HCT116 (cell line): ENCODE measurements around the gene FNDC3B. TPM values are rescaled to one million over a fixed set of nuclear protein-coding genes. Genes with fewer than 3 reads are reported as not detected.

Experiments used
- ATAC-seq: fragments of 200-7000 bp; cut with Tn5 transposase; 2 replicates; pipeline ENCODE4 v1.9.1; 2020; ENCODE audit warnings: mild to moderate bottlenecking, moderate library complexity
- BruUV-seq: library from RNA; stranded (reverse); fragments of 400-500 nt; replicated peaks from 2 replicates; lab custom pipeline; 2021; lab: Mats Ljungman, UMichigan
- CTCF ChIA-PET: fragments of 300-600 bp; sonication (Branson Sonifier 250); formaldehyde crosslinking; loops from one replicate; lab custom pipeline; 2021; ENCODE audit warnings: antibody characterized with exemption; lab: Charles Lee
- POLR2A ChIA-PET: fragments of 300-600, 350-600 bp; sonication (Branson Sonifier 250); formaldehyde crosslinking; loops from one replicate; lab custom pipeline; 2021; ENCODE audit warnings: antibody characterized with exemption; lab: Charles Lee
- RAD21 ChIA-PET, 2 experiments: fragments of 300-600 bp; sonication (Branson Sonifier 250); formaldehyde crosslinking; loops; one replicate each; lab custom pipeline; 2023; ENCODE audit warnings: low total read pairs in 2 of 2; ENCODE audit not compliant: uncharacterized antibody in 2 of 2, unreplicated experiment in 2 of 2, low non-redundant PET in 1 of 2; lab: Charles Lee
- DNase-seq: peaks from one replicate; pipeline ENCODE4 v3.0.0-alpha.2; 2010; ENCODE audit warnings: low read depth, low spot score
- H2AFZ ChIP-seq: fragments of 200-600 bp; shearing (Covaris generic), sonication (generic); 2 replicates; pipeline ENCODE4 v1.6.1; 2017; ENCODE audit warnings: low read depth, mixed run types, mixed read lengths, antibody characterized with exemption, low read length; ENCODE audit not compliant: poor library complexity, severe bottlenecking
- H3K27ac ChIP-seq: 2 replicates; pipeline ENCODE4 v1.5.1; 2012; ENCODE audit warnings: low read depth, low read length
- H3K27me3 ChIP-seq: fragments of 200-600 bp; sonication (generic); 2 replicates; pipeline ENCODE4 v1.6.1; 2016; ENCODE audit warnings: mixed run types, low read length, mixed read lengths; ENCODE audit not compliant: insufficient read depth
- H3K36me3 ChIP-seq, 2 experiments: fragments of 200-500 bp in 1 of 2; fragments of 200-600 bp in 1 of 2; sonication (Bioruptor generic) in 1 of 2; sonication (generic) in 1 of 2; 2 replicates each; pipeline versions ENCODE4 v1.5.1 to v1.6.1; 2014 to 2016; ENCODE audit warnings: low read length in 2 of 2, inconsistent platforms in 1 of 2, mixed read lengths in 1 of 2, mixed run types in 1 of 2; ENCODE audit not compliant: insufficient read depth in 2 of 2, control insufficient read depth in 1 of 2
- H3K4me1 ChIP-seq, 2 experiments: fragments of 200-600 bp in 1 of 2; sonication (generic) in 1 of 2; 2 replicates each; pipeline versions ENCODE4 v1.5.1 to v1.6.1; 2012 to 2017; ENCODE audit warnings: low read length in 2 of 2, inconsistent platforms in 1 of 2, mild to moderate bottlenecking in 1 of 2, mixed read lengths in 1 of 2, mixed run types in 1 of 2, moderate library complexity in 1 of 2; ENCODE audit not compliant: insufficient read depth in 2 of 2, control insufficient read depth in 1 of 2
- H3K4me2 ChIP-seq: fragments of 200-600 bp; sonication (generic); 2 replicates; pipeline ENCODE4 v1.6.1; 2017; ENCODE audit warnings: mixed run types, low read length, mixed read lengths
- H3K4me3 ChIP-seq, 2 experiments: fragments of 200-600 bp in 1 of 2; sonication (generic) in 1 of 2; replicated peaks in 1 of 2; 2 replicates each; pipeline ENCODE4 v1.5.1; 2011 to 2016; ENCODE audit warnings: low read length in 2 of 2, control low read depth in 1 of 2, low read depth in 1 of 2, mild to moderate bottlenecking in 1 of 2, mixed read lengths in 1 of 2, mixed run types in 1 of 2
- H3K79me2 ChIP-seq: fragments of 200-600 bp; sonication (generic); 2 replicates; pipeline ENCODE4 v1.6.1; 2017; ENCODE audit warnings: mild to moderate bottlenecking, mixed run types, low read length, moderate library complexity, mixed read lengths; ENCODE audit not compliant: insufficient read depth
- H3K9ac ChIP-seq: fragments of 200-600 bp; sonication (generic); 2 replicates; pipeline ENCODE4 v1.6.1; 2016; ENCODE audit warnings: low read length, mixed read lengths
- H3K9me2 ChIP-seq: fragments of 200-600 bp; sonication (generic), shearing (Covaris generic); 2 replicates; pipeline ENCODE4 v1.6.1; 2017; ENCODE audit warnings: mixed run types, mild to moderate bottlenecking, moderate library complexity; ENCODE audit not compliant: insufficient read depth
- H3K9me3 ChIP-seq, 2 experiments: fragments of 200-500 bp in 1 of 2; fragments of 200-600 bp in 1 of 2; sonication (Bioruptor generic) in 1 of 2; sonication (generic) in 1 of 2; 2 replicates each; pipeline ENCODE4 v1.6.1; 2014 to 2017; ENCODE audit warnings: low read length in 2 of 2, mixed read lengths in 2 of 2, inconsistent platforms in 1 of 2, low read depth in 1 of 2, mild to moderate bottlenecking in 1 of 2, mixed run types in 1 of 2, moderate library complexity in 1 of 2; ENCODE audit not compliant: control insufficient read depth in 1 of 2, insufficient read depth in 1 of 2
- H4K20me1 ChIP-seq: fragments of 200-600 bp; sonication (generic), shearing (Covaris generic); 2 replicates; pipeline ENCODE4 v1.6.1; 2017; ENCODE audit warnings: mixed run types, mild to moderate bottlenecking, moderate library complexity; ENCODE audit not compliant: insufficient read depth
- ATF3 ChIP-seq: IDR thresholded peaks from 2 replicates; pipeline ENCODE4 v1.6.1; 2012
- CBX3 ChIP-seq: IDR thresholded peaks from 2 replicates; pipeline ENCODE4 v1.6.1; 2012; ENCODE audit warnings: low read depth
- EZH2 ChIP-seq: fragments of 200-600 bp; sonication (generic); IDR thresholded peaks from 2 replicates; pipeline ENCODE4 v1.6.1; 2017; ENCODE audit warnings: antibody characterized with exemption, mixed run types
- JUND ChIP-seq: IDR thresholded peaks from 2 replicates; pipeline ENCODE4 v1.6.1; 2012
- POLR2A ChIP-seq: IDR thresholded peaks from 2 replicates; pipeline ENCODE4 v1.7.0; 2011; ENCODE audit warnings: borderline replicate concordance; ENCODE audit not compliant: insufficient read depth, insufficient read length; ENCODE audit errors: extremely low read depth
- POLR2AphosphoS5 ChIP-seq: IDR thresholded peaks from 2 replicates; pipeline ENCODE4 v1.6.1; 2011; ENCODE audit warnings: mild to moderate bottlenecking, low read depth, low read length, moderate library complexity
- SIN3A ChIP-seq: IDR thresholded peaks from 2 replicates; pipeline ENCODE4 v1.6.1; 2012; ENCODE audit warnings: low read depth
- TCF7L2 ChIP-seq: IDR thresholded peaks from 2 replicates; pipeline ENCODE4 v1.7.0; 2011; ENCODE audit warnings: borderline replicate concordance, inconsistent platforms; ENCODE audit not compliant: insufficient read depth, insufficient read length; ENCODE audit errors: extremely low read depth
- ZNF274 ChIP-seq: fragments of 200-500 bp; sonication (Bioruptor generic); IDR thresholded peaks from 2 replicates; pipeline ENCODE4 v1.6.1; 2014; ENCODE audit warnings: mild to moderate bottlenecking, low read depth, low read length, inconsistent platforms
- intact Hi-C: fragments of 100-400 bp; cut with micrococcal nuclease; formaldehyde crosslinking; loops from 2 replicates; pipeline ENCODE4 v1.10.0; 2022
- total RNA-seq: library from RNA; stranded (reverse); gene quantifications from one replicate; pipeline ENCODE4 v1.2.1, GENCODE V29; 2021; ENCODE audit not compliant: unreplicated experiment

FNDC3B gene
- total RNA-seq, 1 experiment from 2014 or later = 45.7 TPM

- POLR2A ChIA-PET = no interaction called here
- no peak overlapping the region for H3K9ac ChIP-seq
- RAD21 ChIA-PET = no interaction called here
- H3K4me3 ChIP-seq = no peak overlapping the region
- no peak for DNase-seq
- H3K27me3 ChIP-seq = no peaks in the 10 kb centered on the region
- no peaks in the 10 kb centered on the region; a peak in 1 of 4 replicates for H3K4me1 ChIP-seq
- peaks cover 4% of the 10 kb centered on the region; the same call in 1 of the 2 replicates for H3K79me2 ChIP-seq
- no peaks in the 10 kb centered on the region for H3K9me3 ChIP-seq
- TF ChIP-seq JUND (no peak), POLR2A (no peak), ATF3 (no peak), CBX3 (no peak), ZNF274 (no peak), TCF7L2 (no peak), EZH2 (no peak), SIN3A (no peak), POLR2AphosphoS5 (no peak)
- intact Hi-C loops = no loop called here
- H3K36me3 ChIP-seq = no peaks in the 10 kb centered on the region
- H3K9me2 ChIP-seq = no peaks in the 10 kb centered on the region
- H3K27ac ChIP-seq = no peak overlapping the region
- CTCF ChIA-PET = no interaction called here
- H2AFZ ChIP-seq = no peak overlapping the region
- no TSS peak for BruUV-seq
- H3K4me2 ChIP-seq = no peak overlapping the region
- no peak for ATAC-seq
- no peaks in the 10 kb centered on the region for H4K20me1 ChIP-seq
Observed at GRCh38 chr3:172208586-172209332, 169.4 kb downstream of the FNDC3B start.
